HG03025 (cell line): ENCODE results near the gene ELMO3.

Source experiments
- ATAC-seq: cut with Tn5 transposase; IDR thresholded peaks from one replicate; pipeline ENCODE4 v1.9.1; 2021; ENCODE audit warnings: mild to moderate bottlenecking, moderate library complexity; ENCODE audit not compliant: unreplicated experiment, low FRiP score

Gene ELMO3

GRCh38 chr16:67193536-67193935, 5.4 kb upstream of the ELMO3 start:
- no peak for ATAC-seq

GRCh38 chr16:67194260-67194659, 4.7 kb upstream of the ELMO3 start:
- no peak for ATAC-seq

GRCh38 chr16:67195676-67196075, 3.3 kb upstream of the ELMO3 start:
- ATAC-seq = no peak

- ATAC-seq = no peak
These were observed 2.0 kb upstream of the ELMO3 start for GRCh38 chr16:67196881-67197280.

- no peak for ATAC-seq
These were observed 1.2 kb upstream of the ELMO3 start for GRCh38 chr16:67197704-67198103.

- no peak for ATAC-seq
These were observed 645 bp upstream of the ELMO3 start for GRCh38 chr16:67198238-67198734.

- no peak for ATAC-seq
These were observed 872 bp downstream of the ELMO3 start for GRCh38 chr16:67199808-67200198.

GRCh38 chr16:67200491-67200890, 1.6 kb downstream of the ELMO3 start:
- ATAC-seq = no peak

GRCh38 chr16:67201411-67202345, 2.7 kb downstream of the ELMO3 start:
- ATAC-seq = no peak

GRCh38 chr16:67202426-67202825, 3.5 kb downstream of the ELMO3 start:
- ATAC-seq = no peak

- ATAC-seq = no peak
These were observed 4.1 kb downstream of the ELMO3 start for GRCh38 chr16:67202956-67203493.

- no peak for ATAC-seq
These were observed 5.1 kb downstream of the ELMO3 start for GRCh38 chr16:67204076-67204475.

GRCh38 chr16:67206129-67206837, 7.4 kb downstream of the ELMO3 start:
- no peak for ATAC-seq

- ATAC-seq = no peak
These were observed 7.9 kb downstream of the ELMO3 start for GRCh38 chr16:67206838-67207248.

GRCh38 chr16:67207249-67208091, 8.5 kb downstream of the ELMO3 start:
- no peak for ATAC-seq

GRCh38 chr16:67208154-67208896, 9.4 kb downstream of the ELMO3 start:
- no peak for ATAC-seq

- no peak for ATAC-seq
These were observed 10.6 kb downstream of the ELMO3 start for GRCh38 chr16:67209565-67209964.

GRCh38 chr16:67210069-67210937, 11.4 kb downstream of the ELMO3 start:
- ATAC-seq = no peak

GRCh38 chr16:67211674-67212073, 12.7 kb downstream of the ELMO3 start:
- no peak for ATAC-seq
